Neural cell (in vitro differentiated cells): ENCODE measurements around the gene CACNA2D1. TPM values are rescaled to one million over a fixed set of nuclear protein-coding genes. Genes with fewer than 3 reads are reported as not detected.
A peak's percentile ranks its signal among the peaks of the same experiment; 100 is the strongest.

Experiments
- H2AFZ ChIP-seq: fragments of 200-600, 300-800 bp; sonication (generic), shearing (Covaris generic); 2 replicates; pipeline ENCODE4 v1.6.0; 2014; ENCODE audit warnings: low read depth, mild to moderate bottlenecking, antibody characterized with exemption, low read length, moderate library complexity
- H3F3A ChIP-seq: fragments of 200-600 bp; shearing (Covaris generic); 2 replicates; pipeline ENCODE4 v1.6.1; 2016; ENCODE audit warnings: mild to moderate bottlenecking, moderate library complexity, mixed read lengths, antibody characterized with exemption, low read length; ENCODE audit not compliant: insufficient read depth, poor library complexity, severe bottlenecking
- H3K27ac ChIP-seq: fragments of 200-600, 300-800 bp; sonication (generic), shearing (Covaris generic); 2 replicates; pipeline ENCODE4 v1.5.1; 2014; ENCODE audit warnings: mild to moderate bottlenecking, low read length, moderate library complexity
- H3K27me3 ChIP-seq: fragments of 300-800, 200-600 bp; sonication (generic), shearing (Covaris generic); 2 replicates; pipeline ENCODE4 v1.6.0; 2014; ENCODE audit warnings: mild to moderate bottlenecking, low read depth, low read length, moderate library complexity; ENCODE audit not compliant: insufficient read depth
- H3K36me3 ChIP-seq: fragments of 300-800, 200-600 bp; sonication (generic), shearing (Covaris generic); 2 replicates; pipeline ENCODE4 v1.5.1; 2014; ENCODE audit warnings: mild to moderate bottlenecking, antibody characterized with exemption, low read length, moderate library complexity; ENCODE audit not compliant: insufficient read depth
- H3K4me2 ChIP-seq: fragments of 300-800, 200-600 bp; sonication (generic), shearing (Covaris generic); 2 replicates; pipeline ENCODE4 v1.6.0; 2014; ENCODE audit warnings: mild to moderate bottlenecking, low read length
- H3K4me3 ChIP-seq: fragments of 300-800, 200-600 bp; sonication (generic), shearing (Covaris generic); 2 replicates; pipeline ENCODE4 v1.5.1; 2014; ENCODE audit warnings: mild to moderate bottlenecking, low read length, moderate library complexity
- H3K79me2 ChIP-seq: fragments of 200-600 bp; shearing (Covaris generic); replicated peaks from 2 replicates; pipeline ENCODE4 v1.6.0; 2014; ENCODE audit warnings: mild to moderate bottlenecking, low read length, moderate library complexity; ENCODE audit not compliant: insufficient read depth
- H3K9ac ChIP-seq: fragments of 300-800, 200-600 bp; sonication (generic), shearing (Covaris generic); 2 replicates; pipeline ENCODE4 v1.6.1; 2016; ENCODE audit warnings: mild to moderate bottlenecking, low read length, mixed read lengths
- H3K9me2 ChIP-seq: fragments of 200-600 bp; shearing (Covaris generic); 2 replicates; pipeline ENCODE4 v1.6.1; 2016; ENCODE audit warnings: mild to moderate bottlenecking, low read length, mixed read lengths; ENCODE audit not compliant: insufficient read depth
- H3K9me3 ChIP-seq: fragments of 200-600, 300-800 bp; sonication (generic), shearing (Covaris generic); 2 replicates; pipeline ENCODE4 v1.6.1; 2016; ENCODE audit warnings: mild to moderate bottlenecking, mixed run types, low read length, moderate library complexity, mixed read lengths
- H4K20me1 ChIP-seq: fragments of 200-600 bp; shearing (Covaris generic); 2 replicates; pipeline ENCODE4 v1.6.1; 2016; ENCODE audit warnings: mild to moderate bottlenecking, mixed run types; ENCODE audit not compliant: insufficient read depth
- CTCF ChIP-seq: fragments of 450-650 bp; IDR thresholded peaks from 2 replicates; pipeline ENCODE4 v1.5.1; 2014; ENCODE audit warnings: antibody characterized with exemption, mild to moderate bottlenecking, moderate library complexity; ENCODE audit not compliant: poor library complexity, severe bottlenecking
- EP300 ChIP-seq: fragments of 450-650 bp; conservative IDR thresholded peaks from 2 replicates; pipeline ENCODE4 v1.6.1; 2014; ENCODE audit warnings: antibody characterized with exemption, mild to moderate bottlenecking, moderate library complexity; ENCODE audit not compliant: poor library complexity, severe bottlenecking
- EZH2 ChIP-seq: fragments of 200-600, 300-800 bp; shearing (Covaris generic), sonication (generic); IDR thresholded peaks from 2 replicates; pipeline ENCODE4 v1.6.1; 2014; ENCODE audit warnings: antibody characterized with exemption, low read length, borderline replicate concordance, mild to moderate bottlenecking; ENCODE audit not compliant: insufficient read depth, poor library complexity, severe bottlenecking
- MXI1 ChIP-seq: fragments of 450-650 bp; conservative IDR thresholded peaks from 2 replicates; pipeline ENCODE4 v1.6.1; 2014; ENCODE audit warnings: antibody characterized with exemption, mild to moderate bottlenecking; ENCODE audit not compliant: poor library complexity, severe bottlenecking
- POLR2AphosphoS5 ChIP-seq: IDR thresholded peaks from 2 replicates; pipeline ENCODE4 v1.6.1; 2012
- RAD21 ChIP-seq: fragments of 450-650 bp; conservative IDR thresholded peaks from 2 replicates; pipeline ENCODE4 v1.6.1; 2014; ENCODE audit warnings: antibody characterized with exemption, mild to moderate bottlenecking, moderate library complexity
- SMC3 ChIP-seq: fragments of 450-650 bp; conservative IDR thresholded peaks from 2 replicates; pipeline ENCODE4 v1.6.1; 2014; ENCODE audit warnings: antibody characterized with exemption, mild to moderate bottlenecking, moderate library complexity; ENCODE audit not compliant: poor library complexity
- TAF1 ChIP-seq: IDR thresholded peaks from 2 replicates; pipeline ENCODE4 v1.6.1; 2012; ENCODE audit warnings: low read depth
- polyA plus RNA-seq: library from polyadenylated mRNA; depleted of rRNA; stranded (reverse); fragments of >200 nt; gene quantifications from 2 replicates; pipeline ENCODE4 v1.2.3, GENCODE V29; 2014
- TF ChIP-seq, protein P1 (sequence below): IDR thresholded peaks from 2 replicates; pipeline ENCODE4 v1.6.1; 2012; ENCODE audit warnings: borderline replicate concordance

CACNA2D1 gene
- polyA plus RNA-seq, 1 donor from 2014 or later: 7.0 TPM

DNA sequence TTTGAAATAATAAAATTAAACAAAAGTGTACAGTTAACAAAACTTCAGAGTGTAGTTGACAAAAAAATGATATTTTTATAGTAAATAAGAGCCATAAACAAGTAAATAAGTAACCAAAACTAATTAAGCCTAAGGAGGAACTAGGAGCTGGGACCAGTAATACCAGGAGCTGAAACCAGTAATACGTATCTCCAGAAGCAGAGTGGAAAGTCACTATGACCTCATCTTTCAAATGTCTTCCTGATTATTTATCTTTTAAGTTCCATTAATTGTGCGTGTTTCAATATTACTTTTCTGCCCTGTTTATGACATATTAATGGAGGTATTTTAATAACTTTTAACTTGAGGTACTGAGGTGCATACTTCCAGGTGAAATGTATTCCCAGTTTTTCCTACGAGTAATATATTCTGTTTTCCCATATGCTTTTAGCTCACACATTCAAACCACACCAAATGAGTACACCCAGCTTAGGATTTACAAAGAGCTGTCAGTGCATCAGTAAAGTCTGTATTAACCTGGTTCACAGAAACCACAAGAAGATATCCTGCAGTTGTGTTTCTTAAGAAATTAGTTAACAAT, 390.0 kb downstream of the CACNA2D1 start:
- TF ChIP-seq, protein P1, sequence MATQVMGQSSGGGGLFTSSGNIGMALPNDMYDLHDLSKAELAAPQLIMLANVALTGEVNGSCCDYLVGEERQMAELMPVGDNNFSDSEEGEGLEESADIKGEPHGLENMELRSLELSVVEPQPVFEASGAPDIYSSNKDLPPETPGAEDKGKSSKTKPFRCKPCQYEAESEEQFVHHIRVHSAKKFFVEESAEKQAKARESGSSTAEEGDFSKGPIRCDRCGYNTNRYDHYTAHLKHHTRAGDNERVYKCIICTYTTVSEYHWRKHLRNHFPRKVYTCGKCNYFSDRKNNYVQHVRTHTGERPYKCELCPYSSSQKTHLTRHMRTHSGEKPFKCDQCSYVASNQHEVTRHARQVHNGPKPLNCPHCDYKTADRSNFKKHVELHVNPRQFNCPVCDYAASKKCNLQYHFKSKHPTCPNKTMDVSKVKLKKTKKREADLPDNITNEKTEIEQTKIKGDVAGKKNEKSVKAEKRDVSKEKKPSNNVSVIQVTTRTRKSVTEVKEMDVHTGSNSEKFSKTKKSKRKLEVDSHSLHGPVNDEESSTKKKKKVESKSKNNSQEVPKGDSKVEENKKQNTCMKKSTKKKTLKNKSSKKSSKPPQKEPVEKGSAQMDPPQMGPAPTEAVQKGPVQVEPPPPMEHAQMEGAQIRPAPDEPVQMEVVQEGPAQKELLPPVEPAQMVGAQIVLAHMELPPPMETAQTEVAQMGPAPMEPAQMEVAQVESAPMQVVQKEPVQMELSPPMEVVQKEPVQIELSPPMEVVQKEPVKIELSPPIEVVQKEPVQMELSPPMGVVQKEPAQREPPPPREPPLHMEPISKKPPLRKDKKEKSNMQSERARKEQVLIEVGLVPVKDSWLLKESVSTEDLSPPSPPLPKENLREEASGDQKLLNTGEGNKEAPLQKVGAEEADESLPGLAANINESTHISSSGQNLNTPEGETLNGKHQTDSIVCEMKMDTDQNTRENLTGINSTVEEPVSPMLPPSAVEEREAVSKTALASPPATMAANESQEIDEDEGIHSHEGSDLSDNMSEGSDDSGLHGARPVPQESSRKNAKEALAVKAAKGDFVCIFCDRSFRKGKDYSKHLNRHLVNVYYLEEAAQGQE: no peak
- TF ChIP-seq SMC3 (no peak), POLR2AphosphoS5 (no peak), EZH2 (no peak), CTCF (no peak), RAD21 (no peak), EP300 (no peak), MXI1 (no peak), TAF1 (no peak)
- Histone ChIP-seq H3K36me3 (no peaks in the 10 kb centered on the region), H3K27me3 (no peaks in the 10 kb centered on the region), H3K9ac (no peak overlapping the region), H3K79me2 (no peaks in the 10 kb centered on the region), H3K27ac (no peak overlapping the region), H3K9me2 (no peaks in the 10 kb centered on the region), H3K4me2 (no peak overlapping the region), H2AFZ (no peak overlapping the region), H3K4me3 (no peak overlapping the region), H3F3A (peaks cover 4% of the 10 kb centered on the region), H4K20me1 (no peaks in the 10 kb centered on the region), H3K9me3 (no peaks in the 10 kb centered on the region)

GRCh38 chr7:82051601-82052000, 392.0 kb downstream of the CACNA2D1 start:
- Histone ChIP-seq H3K79me2 (no peaks in the 10 kb centered on the region), H3K4me3 (no peak overlapping the region), H3K9me3 (no peaks in the 10 kb centered on the region), H3K27ac (no peak overlapping the region), H4K20me1 (no peaks in the 10 kb centered on the region), H3F3A (peaks cover 4% of the 10 kb centered on the region), H3K36me3 (no peaks in the 10 kb centered on the region), H3K9me2 (no peaks in the 10 kb centered on the region), H3K9ac (no peak overlapping the region), H3K27me3 (no peaks in the 10 kb centered on the region), H3K4me2 (no peak overlapping the region), H2AFZ (no peak overlapping the region)
- peak; percentile 93 for TF ChIP-seq POLR2AphosphoS5
- TF ChIP-seq EP300: peak; percentile 75
- TF ChIP-seq MXI1: no peak
- peak; percentile 54 for TF ChIP-seq RAD21
- TF ChIP-seq EZH2: no peak
- peak; percentile 62 for TF ChIP-seq CTCF
- TF ChIP-seq TAF1: no peak
- TF ChIP-seq, protein P1: peak; percentile 17
- peak; percentile 59 for TF ChIP-seq SMC3
